Measurements from ENCODE around the gene CXorf49B.
"Not testable (repeated sequence)": the region's sequence is repeated elsewhere in the genome, so short reads cannot be mapped to it uniquely, and the experiment has no call there.

CXorf49B gene

GRCh38 chrX:71784348-71784983 is 21.3 kb downstream of the CXorf49B start:
- not testable (repeated sequence) for H3K27me3 Mint-ChIP-seq; H3K4me3 Mint-ChIP-seq; H3K36me3 Mint-ChIP-seq (ENCODE audit: low read depth); H3K4me1 Mint-ChIP-seq (ENCODE audit: low read depth); H3K27ac Mint-ChIP-seq; DNase-seq; H3K9me3 Mint-ChIP-seq

- not testable (repeated sequence) for DNase-seq; H3K4me3 Mint-ChIP-seq; H3K27ac Mint-ChIP-seq; H3K4me1 Mint-ChIP-seq (ENCODE audit: low read depth); H3K9me3 Mint-ChIP-seq; H3K36me3 Mint-ChIP-seq (ENCODE audit: low read depth)
- H3K27me3 Mint-ChIP-seq = peaks cover 62% of the 10 kb centered on the region
These were observed 43.3 kb downstream of the CXorf49B start for GRCh38 chrX:71806450-71806849.

GRCh38 chrX:71809886-71810285 is 46.7 kb downstream of the CXorf49B start:
- Mint-ChIP-seq H3K4me1 (ENCODE audit: low read depth) (no peaks in the 10 kb centered on the region), H3K27me3 (peaks cover 64% of the 10 kb centered on the region), H3K36me3 (ENCODE audit: low read depth) (no peaks in the 10 kb centered on the region), H3K27ac (no peak overlapping the region), H3K9me3 (peaks cover 2% of the 10 kb centered on the region), H3K4me3 (no peak overlapping the region)
- DNase-seq = no peak

- no peak overlapping the region for H3K4me3 Mint-ChIP-seq
- no peaks in the 10 kb centered on the region for H3K9me3 Mint-ChIP-seq
- H3K27me3 Mint-ChIP-seq = peaks cover 72% of the 10 kb centered on the region
- DNase-seq = no peak
- H3K27ac Mint-ChIP-seq = no peak overlapping the region
- H3K4me1 Mint-ChIP-seq (ENCODE audit: low read depth) = no peaks in the 10 kb centered on the region
- H3K36me3 Mint-ChIP-seq (ENCODE audit: low read depth) = no peaks in the 10 kb centered on the region
These were observed 51.2 kb downstream of the CXorf49B start for GRCh38 chrX:71814123-71814912.

- H3K27me3 Mint-ChIP-seq = peaks cover 77% of the 10 kb centered on the region
- no peak overlapping the region for H3K4me3 Mint-ChIP-seq
- H3K27ac Mint-ChIP-seq = no peak overlapping the region
- H3K4me1 Mint-ChIP-seq (ENCODE audit: low read depth) = no peaks in the 10 kb centered on the region
- DNase-seq = no peak
- no peaks in the 10 kb centered on the region for H3K36me3 Mint-ChIP-seq (ENCODE audit: low read depth)
- no peaks in the 10 kb centered on the region for H3K9me3 Mint-ChIP-seq
These were observed 52.2 kb downstream of the CXorf49B start for GRCh38 chrX:71815121-71815905.

- H3K4me3 Mint-ChIP-seq = no peak overlapping the region
- DNase-seq = no peak
- no peaks in the 10 kb centered on the region for H3K4me1 Mint-ChIP-seq (ENCODE audit: low read depth)
- peaks cover 80% of the 10 kb centered on the region for H3K27me3 Mint-ChIP-seq
- H3K27ac Mint-ChIP-seq = no peak overlapping the region
- H3K36me3 Mint-ChIP-seq (ENCODE audit: low read depth) = no peaks in the 10 kb centered on the region
- no peaks in the 10 kb centered on the region for H3K9me3 Mint-ChIP-seq
These were observed 52.7 kb downstream of the CXorf49B start for GRCh38 chrX:71815906-71816156.

All from activated T-cell treated with anti-CD3 and anti-CD28 coated beads, Interleukin-2, amount 50 U/mL, for 24 hours (primary cell).